Caco-2 (cell line): ENCODE measurements around the gene SLC12A3. TPM values are rescaled to one million over a fixed set of nuclear protein-coding genes. Genes with fewer than 3 reads are reported as not detected.

Source experiments
- Bru-seq: library from RNA; stranded (reverse); fragments of 400-500 nt; gene quantifications from one replicate; lab custom pipeline; 2021; lab: Mats Ljungman, UMichigan
- BruChase-seq, 2 experiments: library from RNA; stranded (reverse); fragments of 400-500 nt; gene quantifications; one replicate each; lab custom pipeline; 2021; lab: Mats Ljungman, UMichigan
- BruUV-seq: library from RNA; stranded (reverse); fragments of 400-500 nt; replicated peaks from 2 replicates; lab custom pipeline; 2021; lab: Mats Ljungman, UMichigan
- CTCF ChIA-PET: fragments of 300-600 bp; sonication (Branson Sonifier 250); formaldehyde crosslinking; loops from one replicate; lab custom pipeline; 2022; ENCODE audit warnings: antibody characterized with exemption; lab: Charles Lee
- POLR2A ChIA-PET: fragments of 300-600 bp; sonication (Branson Sonifier 250); formaldehyde crosslinking; loops from one replicate; lab custom pipeline; 2022; ENCODE audit warnings: antibody characterized with exemption; lab: Charles Lee
- DNase-seq, 2 experiments: peaks; one replicate each; pipeline versions ENCODE4 v3.0.0 to v3.0.0-alpha.2; 2020 to 2022
- H3K27me3 ChIP-seq: replicated peaks from 2 replicates; pipeline ENCODE4 v1.6.0; 2011; ENCODE audit warnings: low read length; ENCODE audit not compliant: control insufficient read depth, insufficient read depth
- H3K36me3 ChIP-seq: 2 replicates; pipeline ENCODE4 v1.5.1; 2011; ENCODE audit warnings: low read length; ENCODE audit not compliant: control insufficient read depth, insufficient read depth
- H3K4me1 ChIP-seq: fragments of 250-450 bp; sonication (Bioruptor Pico); 2 replicates; pipeline ENCODE4 v1.5.1; 2020; ENCODE audit warnings: mild to moderate bottlenecking
- H3K4me3 ChIP-seq: 2 replicates; pipeline ENCODE4 v1.5.1; 2011; ENCODE audit warnings: low read depth, mild to moderate bottlenecking, control low read depth, low read length
- H3K9me3 ChIP-seq: fragments of 250-450 bp; sonication (Bioruptor Pico); 2 replicates; pipeline ENCODE4 v1.5.1; 2020; ENCODE audit warnings: mild to moderate bottlenecking, moderate library complexity
- H3K27ac Mint-ChIP-seq: one replicate; pipeline ENCODE4 v1.8.0; 2022; ENCODE audit warnings: mixed read lengths; ENCODE audit not compliant: unreplicated experiment
- H3K27me3 Mint-ChIP-seq: one replicate; pipeline ENCODE4 v1.8.0; 2022; ENCODE audit warnings: mixed read lengths; ENCODE audit not compliant: insufficient read depth, unreplicated experiment
- H3K36me3 Mint-ChIP-seq: one replicate; pipeline ENCODE4 v1.8.0; 2022; ENCODE audit warnings: mild to moderate bottlenecking, mixed read lengths; ENCODE audit not compliant: insufficient read depth, unreplicated experiment
- H3K4me1 Mint-ChIP-seq: one replicate; pipeline ENCODE4 v1.8.0; 2022; ENCODE audit warnings: low read depth, mixed read lengths; ENCODE audit not compliant: unreplicated experiment
- H3K4me3 Mint-ChIP-seq: one replicate; pipeline ENCODE4 v1.8.0; 2022; ENCODE audit warnings: mild to moderate bottlenecking, moderate library complexity, mixed read lengths; ENCODE audit not compliant: unreplicated experiment
- H3K9me3 Mint-ChIP-seq: one replicate; pipeline ENCODE4 v1.8.0; 2022; ENCODE audit warnings: mixed read lengths; ENCODE audit not compliant: unreplicated experiment
- intact Hi-C: fragments of 100-400 bp; cut with micrococcal nuclease; formaldehyde crosslinking; loops from one replicate; pipeline ENCODE4 v1.10.0; 2022; ENCODE audit not compliant: unreplicated experiment
- long read RNA-seq: library from polyadenylated mRNA; stranded (forward); transcript quantifications from one replicate; pipeline ENCODE4 v2.0.0, GENCODE V29; 2022
- total RNA-seq: library from RNA; stranded (reverse); gene quantifications from 2 replicates; pipeline ENCODE4 v1.2.3, GENCODE V29; 2022
- TF ChIP-seq, protein P1 (sequence below), 2 experiments: fragments of 200-600 bp in 1 of 2; IDR thresholded peaks; 1 replicate in 1 of 2; 2 replicates in 1 of 2; pipeline versions ENCODE4 v1.5.1 to v1.8.0; 2011 to 2022; ENCODE audit warnings: antibody characterized with exemption in 1 of 2, control low read depth in 1 of 2, inconsistent platforms in 1 of 2, low read depth in 1 of 2, low read length in 1 of 2, mild to moderate bottlenecking in 1 of 2, moderate library complexity in 1 of 2; ENCODE audit not compliant: insufficient read depth in 1 of 2, severe bottlenecking in 1 of 2, unreplicated experiment in 1 of 2

Gene SLC12A3, protein sequence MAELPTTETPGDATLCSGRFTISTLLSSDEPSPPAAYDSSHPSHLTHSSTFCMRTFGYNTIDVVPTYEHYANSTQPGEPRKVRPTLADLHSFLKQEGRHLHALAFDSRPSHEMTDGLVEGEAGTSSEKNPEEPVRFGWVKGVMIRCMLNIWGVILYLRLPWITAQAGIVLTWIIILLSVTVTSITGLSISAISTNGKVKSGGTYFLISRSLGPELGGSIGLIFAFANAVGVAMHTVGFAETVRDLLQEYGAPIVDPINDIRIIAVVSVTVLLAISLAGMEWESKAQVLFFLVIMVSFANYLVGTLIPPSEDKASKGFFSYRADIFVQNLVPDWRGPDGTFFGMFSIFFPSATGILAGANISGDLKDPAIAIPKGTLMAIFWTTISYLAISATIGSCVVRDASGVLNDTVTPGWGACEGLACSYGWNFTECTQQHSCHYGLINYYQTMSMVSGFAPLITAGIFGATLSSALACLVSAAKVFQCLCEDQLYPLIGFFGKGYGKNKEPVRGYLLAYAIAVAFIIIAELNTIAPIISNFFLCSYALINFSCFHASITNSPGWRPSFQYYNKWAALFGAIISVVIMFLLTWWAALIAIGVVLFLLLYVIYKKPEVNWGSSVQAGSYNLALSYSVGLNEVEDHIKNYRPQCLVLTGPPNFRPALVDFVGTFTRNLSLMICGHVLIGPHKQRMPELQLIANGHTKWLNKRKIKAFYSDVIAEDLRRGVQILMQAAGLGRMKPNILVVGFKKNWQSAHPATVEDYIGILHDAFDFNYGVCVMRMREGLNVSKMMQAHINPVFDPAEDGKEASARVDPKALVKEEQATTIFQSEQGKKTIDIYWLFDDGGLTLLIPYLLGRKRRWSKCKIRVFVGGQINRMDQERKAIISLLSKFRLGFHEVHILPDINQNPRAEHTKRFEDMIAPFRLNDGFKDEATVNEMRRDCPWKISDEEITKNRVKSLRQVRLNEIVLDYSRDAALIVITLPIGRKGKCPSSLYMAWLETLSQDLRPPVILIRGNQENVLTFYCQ
- total RNA-seq, result 0.67 and 0.73 TPM in 2 replicates
- percentile 20 among the genes with signal in this experiment for Bru-seq, nascent RNA
- BruChase-seq, experiment 1, labeled RNA remaining after a 2-hour chase, result percentile 29 among the genes with signal in this experiment
- BruChase-seq, experiment 2, labeled RNA remaining after a 6-hour chase, result percentile 27 among the genes with signal in this experiment
- long read RNA-seq, result 0 reads

DNA sequence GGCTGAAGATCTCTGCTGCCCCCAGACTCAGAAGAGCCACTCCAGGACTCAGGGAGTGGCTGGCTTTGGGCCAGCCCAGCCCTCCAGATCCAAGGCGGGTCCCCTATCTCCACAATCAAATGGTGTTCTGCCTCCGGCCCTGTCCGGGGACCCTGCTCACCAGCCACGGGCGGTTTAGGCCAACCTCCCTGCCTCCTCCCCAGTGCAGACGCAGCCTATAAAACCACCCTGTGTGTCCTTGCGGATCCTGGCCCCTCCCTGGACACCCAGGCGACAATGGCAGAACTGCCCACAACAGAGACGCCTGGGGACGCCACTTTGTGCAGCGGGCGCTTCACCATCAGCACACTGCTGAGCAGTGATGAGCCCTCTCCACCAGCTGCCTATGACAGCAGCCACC, at the start of gene SLC12A3:
SLC12A3 (plus strand) TSS at position 248 of the 400 bp plus-strand sequence; CDS start at position 277, 29 bp downstream.
- Mint-ChIP-seq H3K9me3 (no peaks in the 10 kb centered on the region), H3K36me3 (peaks cover 21% of the 10 kb centered on the region), H3K27me3 (no peaks in the 10 kb centered on the region), H3K4me1 (peaks cover 57% of the 10 kb centered on the region), H3K4me3 (no peak within 1 kb of the TSS), H3K27ac (peak within 1 kb of the TSS; percentile 77)
- intact Hi-C loops, result loop anchor here (5.0 kb wide), 2 partner anchors 43 to 123 kb away; no protein-coding TSS in a partner anchor
- POLR2A ChIA-PET, result no interaction called here
- Histone ChIP-seq H3K4me3 (no peak within 1 kb of the TSS), H3K4me1 (peaks cover 58% of the 10 kb centered on the region), H3K9me3 (no peaks in the 10 kb centered on the region), H3K27me3 (no peaks in the 10 kb centered on the region), H3K36me3 (no peaks in the 10 kb centered on the region)
- no TSS peak for BruUV-seq
- DNase-seq, result no peak
- CTCF ChIA-PET, result no interaction called here
- TF ChIP-seq, protein P1, sequence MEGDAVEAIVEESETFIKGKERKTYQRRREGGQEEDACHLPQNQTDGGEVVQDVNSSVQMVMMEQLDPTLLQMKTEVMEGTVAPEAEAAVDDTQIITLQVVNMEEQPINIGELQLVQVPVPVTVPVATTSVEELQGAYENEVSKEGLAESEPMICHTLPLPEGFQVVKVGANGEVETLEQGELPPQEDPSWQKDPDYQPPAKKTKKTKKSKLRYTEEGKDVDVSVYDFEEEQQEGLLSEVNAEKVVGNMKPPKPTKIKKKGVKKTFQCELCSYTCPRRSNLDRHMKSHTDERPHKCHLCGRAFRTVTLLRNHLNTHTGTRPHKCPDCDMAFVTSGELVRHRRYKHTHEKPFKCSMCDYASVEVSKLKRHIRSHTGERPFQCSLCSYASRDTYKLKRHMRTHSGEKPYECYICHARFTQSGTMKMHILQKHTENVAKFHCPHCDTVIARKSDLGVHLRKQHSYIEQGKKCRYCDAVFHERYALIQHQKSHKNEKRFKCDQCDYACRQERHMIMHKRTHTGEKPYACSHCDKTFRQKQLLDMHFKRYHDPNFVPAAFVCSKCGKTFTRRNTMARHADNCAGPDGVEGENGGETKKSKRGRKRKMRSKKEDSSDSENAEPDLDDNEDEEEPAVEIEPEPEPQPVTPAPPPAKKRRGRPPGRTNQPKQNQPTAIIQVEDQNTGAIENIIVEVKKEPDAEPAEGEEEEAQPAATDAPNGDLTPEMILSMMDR (IDR thresholded peaks at IDR 0.05; ENCODE audit: insufficient read depth in 1 of 2, low read depth in 1 of 2, low read length in 1 of 2, severe bottlenecking in 1 of 2, unreplicated experiment in 1 of 2), result no peak

DNA sequence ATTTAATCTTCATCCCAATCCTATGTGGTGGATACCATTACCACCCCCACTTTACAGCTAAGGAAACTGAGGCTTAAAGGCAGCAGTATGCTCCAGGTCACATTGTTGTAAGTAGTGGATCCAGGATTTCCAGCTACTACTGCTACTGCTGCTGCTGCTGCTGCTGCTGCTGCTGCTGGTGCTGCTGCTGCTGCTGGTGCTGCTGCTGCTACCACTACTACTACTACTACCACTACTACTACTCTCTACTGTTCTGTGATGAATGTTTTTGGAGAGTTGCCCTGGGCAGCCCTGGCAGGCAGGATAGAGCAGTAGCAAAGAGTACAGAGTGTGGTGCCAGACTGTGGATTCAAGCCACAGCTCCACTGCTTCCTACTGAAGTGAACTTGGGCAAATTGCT, 49.3 kb upstream of the SLC12A3 start:
- no TSS peak for BruUV-seq
- no peak overlapping the region for H3K4me3 Mint-ChIP-seq
- POLR2A ChIA-PET, result interaction anchor here (0.5 kb wide), 1 partner anchor 25 kb away, joined by 8 read pairs; no protein-coding TSS in a partner anchor
- TF ChIP-seq, protein P1 (IDR thresholded peaks at IDR 0.05; ENCODE audit: insufficient read depth in 1 of 2, low read depth in 1 of 2, low read length in 1 of 2, severe bottlenecking in 1 of 2, unreplicated experiment in 1 of 2), result no peak
- Histone ChIP-seq H3K4me1 (peaks cover 71% of the 10 kb centered on the region), H3K4me3 (no peak overlapping the region), H3K27me3 (no peaks in the 10 kb centered on the region), H3K36me3 (peaks cover 1% of the 10 kb centered on the region; the same call in 1 of the 2 replicates), H3K9me3 (0 out of 2 replicates have a peak, but pooled peaks cover 8% of the 10 kb centered on the region)
- peaks cover 19% of the 10 kb centered on the region for H3K36me3 Mint-ChIP-seq
- H3K27me3 Mint-ChIP-seq, result no peaks in the 10 kb centered on the region
- H3K4me1 Mint-ChIP-seq, result peaks cover 39% of the 10 kb centered on the region
- peak overlapping the region; percentile 81 for H3K27ac Mint-ChIP-seq
- intact Hi-C loops, result loop anchor here (2.0 kb wide), 1 partner anchor 23 kb away; no protein-coding TSS in a partner anchor
- no peak for DNase-seq
- CTCF ChIA-PET, result interaction anchor here (1.1 kb wide), 1 partner anchor 114 kb away, joined by 3 read pairs; no protein-coding TSS in a partner anchor
- H3K9me3 Mint-ChIP-seq, result no peaks in the 10 kb centered on the region
